PC-9 (cell line): ENCODE data around the gene NEUROG1. TPM values are rescaled to one million over a fixed set of nuclear protein-coding genes. Genes with fewer than 3 reads are reported as not detected.

ENCODE experiments used
- BruUV-seq: library from RNA; stranded (reverse); fragments of 400-500 nt; replicated peaks from 2 replicates; lab custom pipeline; 2021; lab: Mats Ljungman, UMichigan
- CTCF ChIA-PET: fragments of 300-600 bp; sonication (Branson Sonifier 250); formaldehyde crosslinking; loops from one replicate; lab custom pipeline; 2022; ENCODE audit warnings: antibody characterized with exemption; lab: Charles Lee
- POLR2A ChIA-PET: fragments of 300-600 bp; sonication (Branson Sonifier 250); formaldehyde crosslinking; loops from one replicate; lab custom pipeline; 2022; ENCODE audit warnings: antibody characterized with exemption; ENCODE audit not compliant: unreplicated experiment; lab: Charles Lee
- DNase-seq, 2 experiments: peaks; one replicate each; pipeline versions ENCODE4 v3.0.0 to v3.0.0-alpha.2; 2015 to 2022; ENCODE audit warnings: mixed read lengths in 1 of 2
- H2AFZ ChIP-seq: fragments of 200-600 bp; sonication (generic); 2 replicates; pipeline ENCODE4 v1.8.1; 2017; ENCODE audit warnings: antibody characterized with exemption
- H3F3A ChIP-seq: fragments of 200-600 bp; sonication (generic); 2 replicates; pipeline ENCODE4 v1.8.1; 2017; ENCODE audit warnings: antibody characterized with exemption, mild to moderate bottlenecking, low read depth; ENCODE audit not compliant: insufficient read depth
- H3K27ac ChIP-seq: fragments of 200-600 bp; sonication (generic); 2 replicates; pipeline ENCODE4 v1.6.1; 2016; ENCODE audit warnings: mixed run types
- H3K27me3 ChIP-seq: fragments of 200-600 bp; sonication (generic); 2 replicates; pipeline ENCODE4 v1.6.1; 2016; ENCODE audit warnings: low read depth, mixed run types; ENCODE audit not compliant: insufficient read depth
- H3K36me3 ChIP-seq: fragments of 200-600 bp; sonication (generic); 2 replicates; pipeline ENCODE4 v1.6.1; 2016; ENCODE audit warnings: low read depth, mixed run types
- H3K4me1 ChIP-seq: fragments of 200-600 bp; sonication (generic); replicated peaks from 2 replicates; pipeline ENCODE4 v1.6.1; 2016; ENCODE audit warnings: mixed run types; ENCODE audit not compliant: insufficient read depth
- H3K4me2 ChIP-seq: fragments of 200-600 bp; sonication (generic); 2 replicates; pipeline ENCODE4 v1.6.1; 2017; ENCODE audit warnings: mixed run types
- H3K4me3 ChIP-seq: fragments of 200-600 bp; sonication (generic); 2 replicates; pipeline ENCODE4 v1.6.1; 2016; ENCODE audit warnings: mixed run types
- H3K79me2 ChIP-seq: fragments of 200-600 bp; sonication (generic); 2 replicates; pipeline ENCODE4 v1.6.1; 2017; ENCODE audit warnings: low read depth, mixed run types
- H3K9me2 ChIP-seq: fragments of 200-600 bp; sonication (generic); 2 replicates; pipeline ENCODE4 v1.8.1; 2017; ENCODE audit warnings: mild to moderate bottlenecking; ENCODE audit not compliant: insufficient read depth
- H3K9me3 ChIP-seq: fragments of 200-600 bp; sonication (generic); 2 replicates; pipeline ENCODE4 v1.8.1; 2016; ENCODE audit warnings: low read depth; ENCODE audit not compliant: insufficient read depth
- H4K20me1 ChIP-seq: fragments of 200-600 bp; sonication (generic); 2 replicates; pipeline ENCODE4 v1.8.1; 2017; ENCODE audit not compliant: insufficient read depth
- CTCF ChIP-seq: fragments of 200-600 bp; sonication (generic); conservative IDR thresholded peaks from 2 replicates; pipeline ENCODE4 v1.6.1; 2017; ENCODE audit warnings: mixed run types, antibody characterized with exemption, mild to moderate bottlenecking, moderate library complexity
- EZH2 ChIP-seq: fragments of 200-600 bp; sonication (generic); IDR thresholded peaks from 2 replicates; pipeline ENCODE4 v1.8.0; 2017; ENCODE audit warnings: antibody characterized with exemption, low read depth
- intact Hi-C: fragments of 100-400 bp; cut with micrococcal nuclease; formaldehyde crosslinking; loops from one replicate; pipeline ENCODE4 v1.10.0; 2022; ENCODE audit not compliant: unreplicated experiment
- total RNA-seq: library from RNA; stranded (reverse); gene quantifications from 2 replicates; pipeline ENCODE4 v1.2.3, GENCODE V29; 2021

The NEUROG1 gene
- total RNA-seq, 1 experiment from 2014 or later: not detected

GRCh38 chr5:135488727-135489465 lies 46.9 kb downstream of the NEUROG1 start:
- Histone ChIP-seq H3K36me3 (no peaks in the 10 kb centered on the region), H3F3A (no peaks in the 10 kb centered on the region), H3K27me3 (peaks cover 41% of the 10 kb centered on the region), H3K4me1 (peaks cover 4% of the 10 kb centered on the region), H3K79me2 (no peaks in the 10 kb centered on the region), H3K9me2 (no peaks in the 10 kb centered on the region), H2AFZ (0 out of 2 replicates have a peak overlapping the region, but pooled peaks have one; percentile 49), H3K4me2 (peak overlapping the region; percentile 66), H3K4me3 (peak overlapping the region; percentile 40; the same call in 1 of the 2 replicates), H3K27ac (no peak overlapping the region), H4K20me1 (no peaks in the 10 kb centered on the region), H3K9me3 (no peaks in the 10 kb centered on the region)
- intact Hi-C loops: no loop called here
- TF ChIP-seq CTCF: no peak
- 0 out of 2 replicates have a peak, but pooled peaks have one; percentile 50 for TF ChIP-seq EZH2
- ChIA-PET CTCF (interaction anchor here (0.6 kb wide), 1 partner anchor 31 kb away, joined by 4 read pairs; no protein-coding TSS in a partner anchor), POLR2A (interaction anchor here (0.6 kb wide), 1 partner anchor 1226 kb away, joined by 40 read pairs; no protein-coding TSS in a partner anchor)
- BruUV-seq: no TSS peak
- peak in 1 of 2 experiments; percentile 40 for DNase-seq

GRCh38 chr5:135487839-135488514 lies 47.8 kb downstream of the NEUROG1 start:
- intact Hi-C loops: no loop called here
- Histone ChIP-seq H3K79me2 (no peaks in the 10 kb centered on the region), H3F3A (no peaks in the 10 kb centered on the region), H3K4me2 (peak overlapping the region; percentile 66), H4K20me1 (no peaks in the 10 kb centered on the region), H3K4me1 (no peaks in the 10 kb centered on the region), H3K36me3 (no peaks in the 10 kb centered on the region), H3K9me2 (no peaks in the 10 kb centered on the region), H2AFZ (no peak overlapping the region), H3K27ac (no peak overlapping the region), H3K4me3 (0 out of 2 replicates have a peak overlapping the region, but pooled peaks have one; percentile 40), H3K9me3 (no peaks in the 10 kb centered on the region), H3K27me3 (peaks cover 44% of the 10 kb centered on the region)
- ChIA-PET POLR2A (no interaction called here), CTCF (interaction anchor here (0.6 to 0.8 kb wide), 2 partner anchors 30 to 393 kb away, joined by 3 to 4 read pairs; no protein-coding TSS in a partner anchor)
- DNase-seq: no peak
- no TSS peak for BruUV-seq
- TF ChIP-seq CTCF (no peak), EZH2 (no peak)

- peaks cover 44% of the 10 kb centered on the region for H3K27me3 ChIP-seq
- H3K79me2 ChIP-seq: no peaks in the 10 kb centered on the region
- no peak overlapping the region for H2AFZ ChIP-seq
- BruUV-seq: no TSS peak
- CTCF ChIA-PET: interaction anchor here (0.8 kb wide), 1 partner anchor 394 kb away, joined by 3 read pairs; no protein-coding TSS in a partner anchor
- H3K4me2 ChIP-seq: no peak overlapping the region
- no peaks in the 10 kb centered on the region for H3K36me3 ChIP-seq
- no peak for TF ChIP-seq CTCF
- TF ChIP-seq EZH2: no peak
- no peaks in the 10 kb centered on the region for H3K9me3 ChIP-seq
- no peak overlapping the region for H3K4me3 ChIP-seq
- no peaks in the 10 kb centered on the region for H3F3A ChIP-seq
- POLR2A ChIA-PET: no interaction called here
- H3K9me2 ChIP-seq: no peaks in the 10 kb centered on the region
- intact Hi-C loops: no loop called here
- H3K27ac ChIP-seq: no peak overlapping the region
- no peaks in the 10 kb centered on the region for H4K20me1 ChIP-seq
- DNase-seq: no peak
- no peaks in the 10 kb centered on the region for H3K4me1 ChIP-seq
These were observed 48.7 kb downstream of the NEUROG1 start for GRCh38 chr5:135487037-135487395.
